ENCODE measurements around the gene SIPA1L3. TPM values are rescaled to one million over a fixed set of nuclear protein-coding genes. Genes with fewer than 3 reads are reported as not detected.

The SIPA1L3 gene
- total and polyA plus RNA-seq, 2 donors from 2014 or later = 5.8 to 61.7 TPM

- no peak for TF ChIP-seq CTCF (IDR thresholded peaks at IDR 0.05; ENCODE audit: borderline replicate concordance, extremely low read depth, insufficient read depth)
- no peaks in the 10 kb centered on the region for H3K9me3 ChIP-seq (ENCODE audit: control insufficient read depth in 2 of 3, insufficient read depth in 1 of 3, low read length in 3 of 3)
- no peak for FAIRE-seq
- no peak overlapping the region for H3K4me3 ChIP-seq (ENCODE audit: low read length in 3 of 3)
- H3K9ac ChIP-seq (ENCODE audit: low read length in 3 of 3) = no peak overlapping the region
- no peak overlapping the region for H3K27ac ChIP-seq (ENCODE audit: low read depth in 2 of 2, low read length in 2 of 2)
- no peaks in the 10 kb centered on the region for H3K36me3 ChIP-seq (ENCODE audit: control insufficient read depth in 2 of 3, insufficient read depth in 3 of 3, low read length in 3 of 3)
- intact Hi-C loops (cut with DNase I) = no loop called here
- DNase-seq = no peak
- H3K4me1 ChIP-seq (ENCODE audit: control insufficient read depth in 2 of 3, insufficient read depth in 2 of 3, low read depth in 1 of 3, low read length in 3 of 3) = no peaks in the 10 kb centered on the region
- no peaks in the 10 kb centered on the region for H3K27me3 ChIP-seq (ENCODE audit: control insufficient read depth, insufficient read depth, low read length)
Observed at GRCh38 chr19:37899966-37900365, 7.0 kb upstream of the SIPA1L3 start.

GRCh38 chr19:37902668-37903067, 4.3 kb upstream of the SIPA1L3 start:
- Histone ChIP-seq H3K9ac (ENCODE audit: low read length in 3 of 3) (no peak overlapping the region), H3K36me3 (ENCODE audit: control insufficient read depth in 2 of 3, insufficient read depth in 3 of 3, low read length in 3 of 3) (no peaks in the 10 kb centered on the region), H3K4me3 (ENCODE audit: low read length in 3 of 3) (no peak overlapping the region), H3K27me3 (ENCODE audit: control insufficient read depth, insufficient read depth, low read length) (no peaks in the 10 kb centered on the region), H3K9me3 (ENCODE audit: control insufficient read depth in 2 of 3, insufficient read depth in 1 of 3, low read length in 3 of 3) (no peaks in the 10 kb centered on the region), H3K4me1 (ENCODE audit: control insufficient read depth in 2 of 3, insufficient read depth in 2 of 3, low read depth in 1 of 3, low read length in 3 of 3) (peaks cover 0 to 1% (median under 1%) of the 10 kb centered on the region in 3 donors), H3K27ac (ENCODE audit: low read depth in 2 of 2, low read length in 2 of 2) (no peak overlapping the region)
- intact Hi-C loops (cut with DNase I) = no loop called here
- peak; percentile 78 to 92 (median 89) for DNase-seq
- FAIRE-seq = peak; percentile 17
- TF ChIP-seq CTCF (IDR thresholded peaks at IDR 0.05; ENCODE audit: borderline replicate concordance, extremely low read depth, insufficient read depth) = peak; percentile 91

- no peaks in the 10 kb centered on the region for H3K36me3 ChIP-seq (ENCODE audit: control insufficient read depth in 2 of 3, insufficient read depth in 3 of 3, low read length in 3 of 3)
- H3K9ac ChIP-seq (ENCODE audit: low read length in 3 of 3) = no peak overlapping the region
- intact Hi-C loops (cut with DNase I) = no loop called here
- TF ChIP-seq CTCF (IDR thresholded peaks at IDR 0.05; ENCODE audit: borderline replicate concordance, extremely low read depth, insufficient read depth) = no peak
- FAIRE-seq = no peak
- no peak overlapping the region for H3K27ac ChIP-seq (ENCODE audit: low read depth in 2 of 2, low read length in 2 of 2)
- H3K4me3 ChIP-seq (ENCODE audit: low read length in 3 of 3) = no peak overlapping the region
- peak in 1 of 5 donors; percentile 30 for DNase-seq
- no peaks in the 10 kb centered on the region for H3K27me3 ChIP-seq (ENCODE audit: control insufficient read depth, insufficient read depth, low read length)
- no peaks in the 10 kb centered on the region for H3K9me3 ChIP-seq (ENCODE audit: control insufficient read depth in 2 of 3, insufficient read depth in 1 of 3, low read length in 3 of 3)
- H3K4me1 ChIP-seq (ENCODE audit: control insufficient read depth in 2 of 3, insufficient read depth in 2 of 3, low read depth in 1 of 3, low read length in 3 of 3) = peaks cover 3 to 5% (median 5%) of the 10 kb centered on the region in 3 donors
Observed at GRCh38 chr19:37903096-37903495, 3.9 kb upstream of the SIPA1L3 start.
